HG03571 (cell line): ENCODE measurements around the gene DIP2A.
"Not testable (repeated sequence)": the region's sequence is repeated elsewhere in the genome, so short reads cannot be mapped to it uniquely, and the experiment has no call there.

Experiments
- ATAC-seq: cut with Tn5 transposase; IDR thresholded peaks from one replicate; pipeline ENCODE4 v1.9.1; 2021; ENCODE audit not compliant: unreplicated experiment

Gene DIP2A

GRCh38 chr21:46425571-46425970, 33.1 kb upstream of the DIP2A start:
- ATAC-seq, result no peak

DNA sequence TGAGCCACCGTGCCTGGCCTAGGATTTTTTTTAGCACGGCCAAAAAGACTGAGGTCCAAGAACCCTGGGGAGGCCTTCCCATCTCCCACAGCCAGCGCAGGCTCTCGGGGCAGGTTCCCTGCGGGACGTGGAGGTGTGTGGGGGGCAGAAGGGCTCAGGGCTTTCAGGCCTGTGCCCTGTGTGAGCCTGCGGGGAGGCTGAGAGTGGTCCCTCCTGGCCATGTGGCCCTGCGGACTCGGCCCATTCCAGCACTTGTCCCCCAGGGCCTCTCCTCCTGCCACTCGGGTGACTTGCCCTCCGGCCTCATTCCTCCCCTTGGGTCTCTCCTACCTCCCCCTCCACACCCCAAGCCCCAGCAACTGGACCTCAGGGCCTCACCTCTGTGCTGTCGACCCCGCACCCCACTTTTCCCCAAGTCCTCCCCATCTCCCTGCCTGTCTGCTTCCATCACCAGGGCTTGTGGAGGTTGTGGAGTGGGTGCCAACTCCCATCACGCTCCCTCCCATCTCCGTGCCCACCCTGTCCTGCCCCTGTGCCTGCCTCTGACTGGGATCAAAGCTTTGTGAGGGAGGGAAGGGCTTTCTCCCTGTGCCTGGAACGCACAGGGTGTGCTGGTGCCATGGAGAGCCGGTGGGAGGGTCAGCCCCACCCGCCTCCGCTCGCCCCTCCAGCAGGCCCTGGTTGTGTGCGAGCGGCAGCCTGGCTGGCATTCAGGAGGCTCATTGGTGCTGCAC, 32.2 kb upstream of the DIP2A start:
- no peak for ATAC-seq

DNA sequence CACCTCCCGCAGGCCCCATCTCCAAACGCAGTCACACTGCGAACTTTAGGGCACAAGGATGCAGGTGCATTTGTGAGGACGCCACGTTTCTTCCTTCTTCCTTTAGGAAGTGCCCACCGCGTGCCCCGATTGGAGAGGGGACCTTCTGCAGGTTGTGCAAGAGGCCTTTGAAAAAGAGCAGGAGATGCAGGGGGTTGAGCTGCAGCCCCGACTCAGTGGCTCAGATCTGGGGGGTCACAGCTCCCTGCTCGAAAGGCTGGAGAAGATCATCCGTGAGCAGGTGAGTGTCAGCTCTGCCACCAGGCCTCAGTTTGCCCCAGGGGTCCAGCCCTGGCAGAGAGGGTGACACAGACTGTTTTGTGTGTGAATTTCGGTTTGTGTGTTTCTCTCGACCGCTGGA, 31.2 kb upstream of the DIP2A start:
- ATAC-seq, result no peak

GRCh38 chr21:46428286-46428685, 30.4 kb upstream of the DIP2A start:
- no peak for ATAC-seq

DNA sequence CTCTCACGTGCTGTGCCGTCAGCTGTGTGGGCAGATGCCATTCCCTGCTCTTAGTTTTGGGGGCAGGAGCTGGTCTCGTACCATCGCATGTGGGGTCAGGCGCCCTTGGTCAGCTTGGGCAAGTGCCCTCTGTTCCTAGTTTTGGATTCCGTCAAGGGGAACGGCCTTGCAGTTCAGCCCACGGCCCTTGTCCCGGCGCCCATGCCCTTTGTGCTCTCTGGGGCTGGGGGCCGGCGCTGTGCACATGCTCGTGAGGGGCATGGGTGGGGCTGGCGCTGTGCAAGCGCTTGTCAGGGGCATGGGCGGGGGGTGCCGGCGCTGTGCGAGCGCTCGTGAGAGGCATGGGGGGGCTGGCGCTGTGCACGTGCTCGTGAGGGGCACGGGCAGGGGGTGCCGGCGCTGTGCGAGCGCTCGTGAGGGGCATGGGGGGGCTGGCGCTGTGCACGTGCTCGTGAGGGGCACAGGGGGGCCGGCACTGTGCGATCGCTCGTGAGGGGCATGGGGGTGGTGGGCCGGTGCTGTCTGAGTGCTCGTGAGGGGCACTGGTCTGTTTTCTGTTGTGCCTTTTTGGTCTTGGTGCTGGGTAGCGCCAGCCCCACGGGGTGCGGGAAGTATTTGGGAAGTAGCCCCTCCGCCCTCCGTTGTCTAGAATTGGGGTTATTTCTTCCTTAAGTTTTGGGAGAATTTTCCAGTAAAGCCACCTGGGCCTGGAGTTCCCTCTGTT, 29.5 kb upstream of the DIP2A start:
- no peak for ATAC-seq

GRCh38 chr21:46429754-46430681, 28.7 kb upstream of the DIP2A start:
- ATAC-seq, result no peak

GRCh38 chr21:46431448-46431847, 27.2 kb upstream of the DIP2A start:
- ATAC-seq, result no peak

DNA sequence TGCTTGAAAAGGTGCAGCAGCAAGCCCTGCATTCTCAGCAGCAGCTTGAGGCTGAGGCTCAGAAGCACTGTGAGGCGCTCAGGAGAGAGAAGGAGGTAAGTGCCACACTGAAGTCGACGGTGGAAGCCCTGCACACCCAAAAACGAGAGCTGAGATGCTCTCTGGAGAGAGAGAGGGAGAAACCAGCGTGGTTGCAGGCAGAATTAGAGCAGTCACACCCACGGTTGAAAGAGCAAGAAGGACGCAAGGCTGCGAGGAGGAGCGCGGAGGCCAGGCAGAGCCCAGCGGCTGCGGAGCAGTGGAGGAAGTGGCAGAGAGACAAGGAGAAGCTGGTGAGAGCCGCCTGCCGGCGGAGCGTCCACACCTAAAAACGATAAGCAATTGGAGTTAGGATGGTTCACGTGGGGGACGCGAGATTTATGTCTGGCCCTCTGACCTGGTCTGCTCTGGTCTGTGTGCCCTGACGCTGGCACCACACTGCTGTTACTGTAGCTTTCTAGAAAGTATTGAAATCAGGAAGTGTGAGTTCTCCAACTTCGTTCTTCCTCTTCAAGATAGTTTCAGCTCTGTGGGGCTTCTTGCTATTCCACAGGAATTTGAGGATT, 26.7 kb upstream of the DIP2A start:
- no peak for ATAC-seq

- not testable (repeated sequence) for ATAC-seq
Measured at GRCh38 chr21:46433116-46433515, 25.6 kb upstream of the DIP2A start.

DNA sequence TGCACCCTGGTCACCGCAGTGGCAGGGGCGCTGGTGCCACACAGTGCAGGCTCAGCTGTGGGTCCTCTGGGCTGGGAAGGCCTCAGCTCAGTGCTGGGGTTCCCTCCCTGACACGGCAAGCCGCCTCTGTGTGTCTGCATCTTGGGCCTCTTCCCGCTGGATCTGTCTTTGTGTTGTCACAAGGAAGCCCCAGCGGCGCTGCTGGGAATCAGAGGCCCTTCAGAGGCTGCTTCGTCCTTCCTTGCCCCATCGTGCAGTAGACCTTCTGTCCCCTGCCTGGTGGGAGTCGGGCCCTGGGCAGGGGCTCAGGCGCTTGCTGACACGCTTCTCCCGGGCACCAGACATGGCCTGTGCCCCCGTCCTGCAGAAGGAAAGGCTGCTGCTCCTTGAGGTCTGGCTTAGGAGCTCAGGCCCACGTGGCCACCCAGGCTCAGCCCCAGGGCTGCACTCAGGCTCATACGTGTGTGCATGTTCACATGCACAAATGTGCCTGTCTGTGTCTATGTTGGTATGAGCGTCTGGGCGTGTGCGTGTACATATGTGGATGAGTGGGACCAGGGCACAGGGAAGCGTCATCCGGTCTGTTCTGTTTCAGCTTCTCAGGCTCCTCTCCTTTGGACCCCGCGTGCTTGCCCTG, 24.3 kb upstream of the DIP2A start:
- ATAC-seq, result no peak

GRCh38 chr21:46435786-46436227, 22.9 kb upstream of the DIP2A start:
- ATAC-seq, result no peak

DNA sequence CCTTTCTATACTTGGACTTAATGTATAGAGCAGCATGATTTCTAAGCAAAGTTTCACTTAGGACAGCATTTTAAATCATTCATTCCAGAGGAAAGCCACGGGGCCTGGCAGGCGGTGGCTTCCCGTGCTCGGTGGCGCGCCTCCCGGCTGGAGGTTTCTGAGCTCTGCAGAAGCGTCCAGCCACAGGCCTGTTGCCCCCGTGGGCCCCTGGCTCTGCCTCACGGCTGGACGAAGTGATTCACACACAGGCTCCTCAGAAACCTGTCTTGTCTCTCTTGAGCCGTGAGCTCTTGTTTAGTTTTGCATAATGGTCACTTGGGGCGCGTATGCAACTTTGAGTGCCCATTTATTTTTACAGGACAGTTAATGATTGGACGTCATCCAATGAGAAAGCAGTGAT, 22.1 kb upstream of the DIP2A start:
- no peak for ATAC-seq

- ATAC-seq, result no peak
Measured at GRCh38 chr21:46437096-46437498, 21.6 kb upstream of the DIP2A start.

DNA sequence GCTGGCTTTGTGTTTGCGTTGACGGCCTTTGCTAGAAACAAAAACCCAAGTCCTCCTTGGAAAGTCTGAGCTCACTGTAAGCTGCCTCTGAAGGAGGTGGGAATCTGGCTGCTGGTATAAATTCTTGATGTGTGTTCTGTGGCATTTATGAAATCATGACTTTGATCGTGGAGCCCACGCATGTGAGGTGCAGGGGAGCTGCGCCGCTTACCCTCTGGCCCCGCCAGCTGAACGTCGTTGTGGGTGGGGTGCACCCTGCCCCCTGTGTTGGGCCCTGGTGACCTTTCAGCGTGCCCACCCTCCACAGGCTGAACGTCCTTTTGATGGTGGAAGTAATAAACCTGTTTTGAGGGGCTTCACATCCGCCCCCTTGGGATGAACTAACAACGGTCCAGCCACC, 21.2 kb upstream of the DIP2A start:
- ATAC-seq, result no peak

- ATAC-seq, result no peak
Measured at GRCh38 chr21:46438241-46438640, 20.4 kb upstream of the DIP2A start.

- no peak for ATAC-seq
Measured at GRCh38 chr21:46439906-46440305, 18.8 kb upstream of the DIP2A start.

- ATAC-seq, result no peak
Measured at GRCh38 chr21:46441331-46441730, 17.4 kb upstream of the DIP2A start.

GRCh38 chr21:46441961-46442498, 16.7 kb upstream of the DIP2A start:
- no peak for ATAC-seq

GRCh38 chr21:46442938-46443337, 15.8 kb upstream of the DIP2A start:
- ATAC-seq, result no peak

DNA sequence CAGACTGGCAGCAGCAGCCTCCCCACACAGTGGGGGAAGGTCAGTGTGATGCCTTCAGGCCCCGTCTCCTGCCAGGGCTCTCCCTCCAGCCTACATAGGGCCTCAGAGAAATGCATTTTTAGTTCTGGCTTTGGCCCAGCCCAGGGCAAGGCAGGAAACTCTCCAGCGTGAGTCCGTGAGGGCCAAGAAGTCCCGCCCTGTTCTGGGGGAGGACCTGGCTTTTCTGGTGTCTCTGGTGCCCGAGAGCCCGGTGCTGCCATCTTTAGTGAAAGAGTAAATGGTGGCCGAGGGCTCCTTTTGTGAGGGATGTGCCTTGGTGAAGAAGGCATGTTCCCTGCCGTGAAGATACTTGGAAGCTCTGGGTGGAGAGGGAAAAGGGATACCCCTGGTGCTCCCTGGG, 14.8 kb upstream of the DIP2A start:
- no peak for ATAC-seq
